ENCODE measurements around the gene TMUB2. TPM values are rescaled to one million over a fixed set of nuclear protein-coding genes. Genes with fewer than 3 reads are reported as not detected.

The TMUB2 gene
- total and polyA plus RNA-seq, 2 donors from 2014 or later: 37.7 to 39.2 TPM

DNA sequence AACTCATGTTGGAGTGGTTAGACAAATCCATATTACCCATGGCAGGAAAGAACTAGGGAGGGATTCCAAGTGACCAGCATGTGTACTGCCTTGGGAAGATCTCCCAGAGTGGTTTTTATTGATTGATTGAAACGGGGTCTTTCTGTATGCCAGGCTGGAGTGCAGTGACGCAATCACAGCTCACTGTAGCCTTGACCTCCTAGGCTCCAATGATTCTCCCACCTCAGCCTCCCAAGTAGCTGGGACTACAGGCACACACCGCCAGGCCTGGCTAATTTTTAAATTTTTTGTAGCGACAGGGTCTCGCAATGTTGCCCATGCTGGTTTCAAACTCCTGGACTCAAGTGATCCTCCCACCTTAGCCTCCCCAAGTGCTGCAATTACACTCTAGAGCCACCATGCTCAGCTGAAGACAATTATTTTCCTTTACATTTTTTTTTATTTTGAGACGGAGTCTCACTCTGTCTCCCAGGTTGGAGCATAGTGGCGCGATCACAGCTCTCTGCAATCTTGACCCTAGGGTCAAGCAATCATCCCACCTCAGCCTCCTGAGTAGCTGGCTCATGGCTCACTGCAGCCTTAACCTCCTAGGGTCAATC is 2.5 kb upstream of the TMUB2 start:
- FAIRE-seq (no peak), DNase-seq (no peak)
- Histone ChIP-seq H3K9ac (ENCODE audit: low read length in 3 of 3) (no peak overlapping the region), H3K27ac (ENCODE audit: low read depth in 2 of 2, low read length in 2 of 2) (no peak overlapping the region), H3K27me3 (ENCODE audit: control insufficient read depth, insufficient read depth, low read length) (no peaks in the 10 kb centered on the region), H3K4me1 (ENCODE audit: control insufficient read depth in 2 of 3, insufficient read depth in 2 of 3, low read depth in 1 of 3, low read length in 3 of 3) (peaks cover 3 to 19% (median 10%) of the 10 kb centered on the region in 3 donors), H3K9me3 (ENCODE audit: control insufficient read depth in 2 of 3, insufficient read depth in 1 of 3, low read length in 3 of 3) (no peaks in the 10 kb centered on the region), H3K36me3 (ENCODE audit: control insufficient read depth in 2 of 3, insufficient read depth in 3 of 3, low read length in 3 of 3) (peaks cover 0 to 9% (median 8%) of the 10 kb centered on the region in 3 donors), H3K4me3 (ENCODE audit: low read length in 3 of 3) (no peak overlapping the region)
- TF ChIP-seq, protein P1, sequence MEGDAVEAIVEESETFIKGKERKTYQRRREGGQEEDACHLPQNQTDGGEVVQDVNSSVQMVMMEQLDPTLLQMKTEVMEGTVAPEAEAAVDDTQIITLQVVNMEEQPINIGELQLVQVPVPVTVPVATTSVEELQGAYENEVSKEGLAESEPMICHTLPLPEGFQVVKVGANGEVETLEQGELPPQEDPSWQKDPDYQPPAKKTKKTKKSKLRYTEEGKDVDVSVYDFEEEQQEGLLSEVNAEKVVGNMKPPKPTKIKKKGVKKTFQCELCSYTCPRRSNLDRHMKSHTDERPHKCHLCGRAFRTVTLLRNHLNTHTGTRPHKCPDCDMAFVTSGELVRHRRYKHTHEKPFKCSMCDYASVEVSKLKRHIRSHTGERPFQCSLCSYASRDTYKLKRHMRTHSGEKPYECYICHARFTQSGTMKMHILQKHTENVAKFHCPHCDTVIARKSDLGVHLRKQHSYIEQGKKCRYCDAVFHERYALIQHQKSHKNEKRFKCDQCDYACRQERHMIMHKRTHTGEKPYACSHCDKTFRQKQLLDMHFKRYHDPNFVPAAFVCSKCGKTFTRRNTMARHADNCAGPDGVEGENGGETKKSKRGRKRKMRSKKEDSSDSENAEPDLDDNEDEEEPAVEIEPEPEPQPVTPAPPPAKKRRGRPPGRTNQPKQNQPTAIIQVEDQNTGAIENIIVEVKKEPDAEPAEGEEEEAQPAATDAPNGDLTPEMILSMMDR (IDR thresholded peaks at IDR 0.05; ENCODE audit: borderline replicate concordance, extremely low read depth, insufficient read depth): no peak
- intact Hi-C loops (cut with DNase I): no loop called here

DNA sequence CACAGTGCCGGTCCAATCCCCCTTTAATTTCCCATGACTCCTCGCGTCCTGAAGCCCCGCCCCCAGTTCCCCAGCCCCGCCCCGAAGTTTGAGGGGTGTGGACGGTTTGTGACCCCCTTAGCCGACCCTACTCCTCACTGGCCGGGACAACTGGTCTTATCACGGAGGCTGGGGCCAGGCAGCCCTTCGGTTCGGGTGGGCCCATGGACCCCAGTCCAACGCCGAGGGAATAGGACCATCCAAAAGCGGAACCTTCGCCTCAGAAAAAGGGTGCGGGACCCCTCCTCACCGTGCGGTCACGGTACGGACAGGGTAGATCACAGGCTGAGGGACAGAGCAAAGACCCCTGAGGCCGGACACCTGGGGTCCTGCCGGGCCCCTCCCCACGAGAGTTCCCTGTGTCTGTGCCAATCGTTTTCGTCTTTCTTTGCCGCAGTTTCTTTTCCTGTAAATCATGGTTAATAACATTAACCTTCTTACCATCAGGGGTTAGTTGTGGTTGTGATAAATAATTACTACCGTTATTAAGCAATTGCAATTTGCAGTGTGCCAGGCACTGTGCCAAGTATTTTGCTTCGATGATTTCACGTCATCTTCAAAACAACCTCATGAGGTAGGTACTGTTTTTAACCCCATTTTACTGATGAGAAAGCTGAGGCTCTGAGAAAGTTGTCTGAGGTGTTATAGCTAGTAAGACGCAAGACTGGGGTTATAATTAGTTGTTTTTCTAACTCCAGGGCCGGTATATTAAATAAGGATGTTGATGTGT is 543 bp downstream of the TMUB2 start:
- peak in 2 of 5 donors; percentile 38 to 93 for DNase-seq
- peaks cover 0 to 8% (median 7%) of the 10 kb centered on the region in 3 donors for H3K36me3 ChIP-seq (ENCODE audit: control insufficient read depth in 2 of 3, insufficient read depth in 3 of 3, low read length in 3 of 3)
- intact Hi-C loops (cut with DNase I): no loop called here

DNA sequence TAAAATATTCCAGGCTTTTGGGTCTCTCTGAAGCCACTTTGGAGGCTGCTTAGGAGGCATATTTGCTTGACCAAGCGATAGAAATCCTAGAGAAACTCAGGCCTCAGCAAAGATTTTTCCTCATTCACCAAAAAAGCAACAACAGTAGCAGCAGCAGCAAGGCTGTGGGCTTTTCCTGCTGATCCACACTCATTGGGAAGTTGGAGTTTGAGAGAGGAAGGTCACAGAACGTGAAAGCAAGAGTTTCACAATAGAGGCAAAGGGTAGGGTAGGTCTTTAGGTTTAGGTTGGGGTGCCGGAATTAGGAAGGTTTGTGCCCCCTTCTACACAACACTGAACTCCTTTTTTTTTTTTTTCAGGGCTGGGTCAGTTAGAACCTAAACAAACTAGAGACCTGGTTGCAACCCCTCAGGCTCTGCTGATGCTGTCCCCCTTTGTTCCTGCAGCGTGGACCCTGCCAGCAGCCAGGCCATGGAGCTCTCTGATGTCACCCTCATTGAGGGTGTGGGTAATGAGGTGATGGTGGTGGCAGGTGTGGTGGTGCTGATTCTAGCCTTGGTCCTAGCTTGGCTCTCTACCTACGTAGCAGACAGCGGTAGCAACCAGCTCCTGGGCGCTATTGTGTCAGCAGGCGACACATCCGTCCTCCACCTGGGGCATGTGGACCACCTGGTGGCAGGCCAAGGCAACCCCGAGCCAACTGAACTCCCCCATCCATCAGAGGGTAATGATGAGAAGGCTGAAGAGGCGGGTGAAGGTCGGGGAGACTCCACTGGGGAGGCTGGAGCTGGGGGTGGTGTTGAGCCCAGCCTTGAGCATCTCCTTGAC is 2.0 kb downstream of the TMUB2 start:
- peaks cover 3 to 10% (median 10%) of the 10 kb centered on the region in 3 donors for H3K4me1 ChIP-seq (ENCODE audit: control insufficient read depth in 2 of 3, insufficient read depth in 2 of 3, low read depth in 1 of 3, low read length in 3 of 3)
- peaks cover 0 to 8% (median 7%) of the 10 kb centered on the region in 3 donors for H3K36me3 ChIP-seq (ENCODE audit: control insufficient read depth in 2 of 3, insufficient read depth in 3 of 3, low read length in 3 of 3)
- H3K27ac ChIP-seq (ENCODE audit: low read depth in 2 of 2, low read length in 2 of 2): no peak overlapping the region
- TF ChIP-seq, protein P1 (IDR thresholded peaks at IDR 0.05; ENCODE audit: borderline replicate concordance, extremely low read depth, insufficient read depth): no peak
- DNase-seq: no peak
- no peaks in the 10 kb centered on the region for H3K27me3 ChIP-seq (ENCODE audit: control insufficient read depth, insufficient read depth, low read length)
- FAIRE-seq: no peak
- intact Hi-C loops (cut with DNase I): no loop called here
- H3K9me3 ChIP-seq (ENCODE audit: control insufficient read depth in 2 of 3, insufficient read depth in 1 of 3, low read length in 3 of 3): no peaks in the 10 kb centered on the region
- peak overlapping the region in 1 of 3 donors; percentile 99 for H3K9ac ChIP-seq (ENCODE audit: low read length in 3 of 3)
- peak overlapping the region in 1 of 3 donors; percentile 98 for H3K4me3 ChIP-seq (ENCODE audit: low read length in 3 of 3)

More for the DNA sequence above, 543 bp downstream of the TMUB2 start:
- Histone ChIP-seq H3K27me3 (ENCODE audit: control insufficient read depth, insufficient read depth, low read length) (no peaks in the 10 kb centered on the region), H3K9ac (ENCODE audit: low read length in 3 of 3) (peak overlapping the region; percentile 74 to 99 (median 80)), H3K27ac (ENCODE audit: low read depth in 2 of 2, low read length in 2 of 2) (peak overlapping the region; percentile 96 to 98), H3K4me3 (ENCODE audit: low read length in 3 of 3) (peak overlapping the region; percentile 86 to 98 (median 93)), H3K4me1 (ENCODE audit: control insufficient read depth in 2 of 3, insufficient read depth in 2 of 3, low read depth in 1 of 3, low read length in 3 of 3) (peaks cover 3 to 11% (median 10%) of the 10 kb centered on the region in 3 donors), H3K9me3 (ENCODE audit: control insufficient read depth in 2 of 3, insufficient read depth in 1 of 3, low read length in 3 of 3) (no peaks in the 10 kb centered on the region)
- no peak for FAIRE-seq
- TF ChIP-seq, protein P1 (IDR thresholded peaks at IDR 0.05; ENCODE audit: borderline replicate concordance, extremely low read depth, insufficient read depth): no peak

All from kidney (tissue), 14 donors.